Breast epithelium (tissue), 4 donors: Measurements from ENCODE around the gene NAXE. TPM values are rescaled to one million over a fixed set of nuclear protein-coding genes. Genes with fewer than 3 reads are reported as not detected.
A peak's percentile ranks its signal among the peaks of the same experiment; 100 is the strongest.

Source experiments
- DNase-seq, 2 donors: peaks; one replicate each; pipeline ENCODE4 v3.0.0-alpha.2; 2019; ENCODE audit warnings: low spot score in 2 of 2
- H3K27ac ChIP-seq, 2 donors: fragments of 200-600 bp; sonication (generic) in 1 of 2; one replicate each; pipeline ENCODE4 v1.5.1; 2016 to 2019; ENCODE audit warnings: mild to moderate bottlenecking in 1 of 2
- H3K27me3 ChIP-seq, 2 donors: fragments of 200-600 bp; sonication (generic) in 1 of 2; one replicate each; pipeline versions ENCODE4 v1.5.1 to v1.6.0; 2017 to 2019; ENCODE audit warnings: control low read depth in 1 of 2, mild to moderate bottlenecking in 1 of 2
- H3K36me3 ChIP-seq: fragments of 200-600 bp; one replicate; pipeline ENCODE4 v1.5.1; 2019
- H3K4me1 ChIP-seq, 2 donors: fragments of 200-600 bp; sonication (generic); one replicate each; pipeline ENCODE4 v1.5.1; 2016 to 2019; ENCODE audit warnings: control low read depth in 1 of 2
- H3K4me3 ChIP-seq, 3 donors: fragments of 200-600 bp; sonication (generic); 1 replicate in 2 of 3; 2 replicates in 1 of 3; pipeline ENCODE4 v1.5.1; 2016 to 2019; ENCODE audit warnings: mild to moderate bottlenecking in 3 of 3, moderate library complexity in 2 of 3
- H3K9me3 ChIP-seq, 2 donors: fragments of 200-600 bp; sonication (generic) in 1 of 2; one replicate each; pipeline ENCODE4 v1.5.1; 2016 to 2019; ENCODE audit warnings: control low read depth in 1 of 2
- POLR2A ChIP-seq: fragments of 450-650 bp; IDR thresholded peaks from one replicate; pipeline ENCODE4 v1.6.1; 2016; ENCODE audit warnings: antibody characterized with exemption, mild to moderate bottlenecking, moderate library complexity
- POLR2AphosphoS5 ChIP-seq, 3 donors: sonication (generic); formaldehyde crosslinking; IDR thresholded peaks; one replicate each; pipeline ENCODE4 v1.6.1; 2017; ENCODE audit warnings: antibody characterized with exemption in 3 of 3
- intact Hi-C: fragments of 100-400 bp; cut with DNase I; formaldehyde crosslinking; loops from one replicate; pipeline ENCODE4 v1.15.1; 2023; ENCODE audit warnings: low total_unique reads
- total RNA-seq, 3 donors: library from RNA; depleted of rRNA; stranded (reverse); fragments of >200 nt; gene quantifications; one replicate each; pipeline ENCODE4 v1.1.0, GENCODE V29; 2016
- TF ChIP-seq, protein P1 (sequence below), 3 donors: fragments of 450-650 bp; IDR thresholded peaks; one replicate each; pipeline ENCODE4 v1.5.1; 2016 to 2017; ENCODE audit warnings: antibody characterized with exemption in 3 of 3, mild to moderate bottlenecking in 3 of 3, moderate library complexity in 3 of 3

Gene NAXE
- total RNA-seq, 3 donors from 2014 or later, result 70.4 to 90.5 (median 75.5) TPM

- H3K4me1 ChIP-seq, result peaks cover 3 to 20% of the 10 kb centered on the region in 2 donors
- H3K9me3 ChIP-seq, result no peaks in the 10 kb centered on the region
- H3K27me3 ChIP-seq, result peaks cover 0 to 8% of the 10 kb centered on the region in 2 donors
- TF ChIP-seq POLR2A, result no peak
- no peak for TF ChIP-seq POLR2AphosphoS5 (IDR thresholded peaks at IDR 0.05)
- TF ChIP-seq, protein P1, sequence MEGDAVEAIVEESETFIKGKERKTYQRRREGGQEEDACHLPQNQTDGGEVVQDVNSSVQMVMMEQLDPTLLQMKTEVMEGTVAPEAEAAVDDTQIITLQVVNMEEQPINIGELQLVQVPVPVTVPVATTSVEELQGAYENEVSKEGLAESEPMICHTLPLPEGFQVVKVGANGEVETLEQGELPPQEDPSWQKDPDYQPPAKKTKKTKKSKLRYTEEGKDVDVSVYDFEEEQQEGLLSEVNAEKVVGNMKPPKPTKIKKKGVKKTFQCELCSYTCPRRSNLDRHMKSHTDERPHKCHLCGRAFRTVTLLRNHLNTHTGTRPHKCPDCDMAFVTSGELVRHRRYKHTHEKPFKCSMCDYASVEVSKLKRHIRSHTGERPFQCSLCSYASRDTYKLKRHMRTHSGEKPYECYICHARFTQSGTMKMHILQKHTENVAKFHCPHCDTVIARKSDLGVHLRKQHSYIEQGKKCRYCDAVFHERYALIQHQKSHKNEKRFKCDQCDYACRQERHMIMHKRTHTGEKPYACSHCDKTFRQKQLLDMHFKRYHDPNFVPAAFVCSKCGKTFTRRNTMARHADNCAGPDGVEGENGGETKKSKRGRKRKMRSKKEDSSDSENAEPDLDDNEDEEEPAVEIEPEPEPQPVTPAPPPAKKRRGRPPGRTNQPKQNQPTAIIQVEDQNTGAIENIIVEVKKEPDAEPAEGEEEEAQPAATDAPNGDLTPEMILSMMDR (IDR thresholded peaks at IDR 0.05), result no peak
- peak overlapping the region; percentile 24 to 62 (median 47) for H3K4me3 ChIP-seq
- DNase-seq, result no peak
- no peaks in the 10 kb centered on the region for H3K36me3 ChIP-seq
- H3K27ac ChIP-seq, result no peak overlapping the region
- intact Hi-C loops, result no loop called here
Observed at GRCh38 chr1:156642265-156643048, 50.9 kb downstream of the NAXE start.

DNA sequence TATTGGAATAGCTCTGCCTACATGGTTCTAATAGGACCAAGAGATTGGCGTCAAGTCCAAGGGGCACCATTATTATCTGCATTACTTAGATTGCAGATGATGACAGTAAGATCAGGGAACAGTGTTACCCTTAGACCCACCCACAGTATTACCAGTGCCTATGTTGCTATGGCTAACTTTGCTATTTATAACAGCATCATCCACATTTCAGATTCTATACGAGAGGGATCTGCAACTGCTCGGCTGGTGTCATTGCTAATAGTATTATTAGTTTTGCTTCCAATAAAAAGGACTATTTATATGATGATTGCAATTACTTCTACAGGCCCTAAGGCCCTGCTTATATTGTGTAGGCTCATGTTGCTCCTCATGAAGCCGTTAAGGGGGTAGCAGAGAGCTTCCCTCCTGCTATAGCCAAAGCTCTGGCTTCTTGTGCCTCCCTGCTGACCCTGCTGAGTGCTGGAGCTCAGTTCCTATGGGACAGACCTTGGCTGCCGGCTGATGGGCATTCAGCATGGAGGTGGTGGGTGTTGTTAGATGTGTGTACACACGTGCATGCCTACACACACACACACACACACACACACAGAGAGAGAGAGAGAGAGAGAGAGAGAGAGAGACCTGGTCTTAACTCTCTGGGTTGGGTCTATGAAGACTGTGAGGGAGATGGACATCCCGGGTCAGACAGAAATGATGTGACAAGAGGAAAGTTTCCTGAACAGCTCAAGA is 51.6 kb downstream of the NAXE start:
- peaks cover 0 to 8% of the 10 kb centered on the region in 2 donors for H3K27me3 ChIP-seq
- H3K9me3 ChIP-seq, result no peaks in the 10 kb centered on the region
- intact Hi-C loops, result no loop called here
- H3K4me3 ChIP-seq, result no peak overlapping the region
- TF ChIP-seq, protein P1 (IDR thresholded peaks at IDR 0.05), result no peak
- TF ChIP-seq POLR2AphosphoS5 (IDR thresholded peaks at IDR 0.05), result no peak
- TF ChIP-seq POLR2A, result no peak
- H3K27ac ChIP-seq, result no peak overlapping the region
- DNase-seq, result no peak
- H3K36me3 ChIP-seq, result no peaks in the 10 kb centered on the region
- H3K4me1 ChIP-seq, result peaks cover 3 to 20% of the 10 kb centered on the region in 2 donors

DNA sequence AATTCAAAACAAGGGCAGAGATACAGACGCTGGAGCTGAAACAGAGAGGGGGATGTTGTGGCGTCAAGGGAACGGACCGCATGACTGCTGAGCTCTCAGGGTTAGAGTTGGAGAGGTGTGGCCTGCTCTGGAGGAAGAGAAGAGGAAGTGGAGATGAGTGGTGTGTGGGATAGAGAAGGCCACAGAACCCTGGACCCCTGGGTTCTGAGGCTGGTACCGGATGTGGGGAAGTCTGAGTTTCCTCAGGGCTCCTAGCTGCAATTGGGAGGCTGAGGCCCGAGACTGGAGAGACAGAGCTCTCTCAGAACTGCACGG is 52.2 kb downstream of the NAXE start:
- DNase-seq, result no peak
- Histone ChIP-seq H3K9me3 (no peaks in the 10 kb centered on the region), H3K4me3 (no peak overlapping the region), H3K4me1 (peaks cover 3 to 17% of the 10 kb centered on the region in 2 donors), H3K27me3 (peaks cover 0 to 8% of the 10 kb centered on the region in 2 donors), H3K36me3 (no peaks in the 10 kb centered on the region), H3K27ac (no peak overlapping the region)
- intact Hi-C loops, result no loop called here
- TF ChIP-seq, protein P1 (IDR thresholded peaks at IDR 0.05), result no peak
- no peak for TF ChIP-seq POLR2AphosphoS5 (IDR thresholded peaks at IDR 0.05)
- no peak for TF ChIP-seq POLR2A

Other genes starting within 250 kb of the NAXE start
- gene RHBG, start 222.6 kb upstream of the NAXE start, total RNA-seq, result not detected
- 10 to 100 TPM; 25.8 to 34.9 (median 32.1) TPM for gene MEF2D, start 91.0 kb upstream of the NAXE start, total RNA-seq
- gene IQGAP3, start 19.2 kb upstream of the NAXE start, total RNA-seq, result 1 to 10 TPM in 1 of 3 donors, under 1 TPM in 2; under 0.01 to 1.4 (median 0.15) TPM
- gene TTC24, start 12.1 kb upstream of the NAXE start, total RNA-seq, result not detected
- gene GPATCH4, start 9.7 kb downstream of the NAXE start, total RNA-seq, result 10 to 100 TPM; 20.2 to 31.1 (median 23.7) TPM
- not detected for gene HAPLN2, start 27.6 kb downstream of the NAXE start, total RNA-seq
- gene BCAN, start 50.3 kb downstream of the NAXE start, total RNA-seq, result under 1 TPM in 1 of 3 donors, not detected in 2; 0.44 TPM
- gene NES, start 85.6 kb downstream of the NAXE start, total RNA-seq, result 10 to 100 TPM in 2 of 3 donors, 1 to 10 TPM in 1; 9.9 to 28.5 (median 14.9) TPM
- 10 to 100 TPM in 2 of 3 donors, 1 to 10 TPM in 1; 4.2 to 61.6 (median 28.2) TPM for gene CRABP2, start 113.8 kb downstream of the NAXE start, total RNA-seq
- gene METTL25B, start 136.7 kb downstream of the NAXE start, total RNA-seq, result 10 to 100 TPM; 15.5 to 41.3 (median 30.2) TPM
- 10 to 100 TPM; 13.6 to 25.2 (median 21.0) TPM for gene ISG20L2, start 137.0 kb downstream of the NAXE start, total RNA-seq
- gene MRPL24, start 149.3 kb downstream of the NAXE start, total RNA-seq, result 10 to 100 TPM; 36.6 to 63.9 (median 63.8) TPM
- 100 to 1,000 TPM; 133 to 178 (median 173) TPM for gene HDGF, start 159.9 kb downstream of the NAXE start, total RNA-seq
- gene PRCC, start 175.8 kb downstream of the NAXE start, total RNA-seq, result 10 to 100 TPM; 21.6 to 35.9 (median 24.9) TPM
- gene SH2D2A, start 225.1 kb downstream of the NAXE start, total RNA-seq, result 1 to 10 TPM in 2 of 3 donors, not detected in 1; 4.6 to 5.4 TPM